GM19240 (cell line): ENCODE results near the gene ANXA2R.
"Not testable (repeated sequence)": the region's sequence is repeated elsewhere in the genome, so short reads cannot be mapped to it uniquely, and the experiment has no call there.

Experiments
- DNase-seq: peaks from one replicate; pipeline ENCODE4 v3.0.0; 2011; ENCODE audit warnings: low spot score; ENCODE audit not compliant: insufficient read length

The ANXA2R gene

GRCh38 chr5:43033841-43034590 is 6.1 kb downstream of the ANXA2R start:
- no peak for DNase-seq

- no peak for DNase-seq
These were observed 12.9 kb downstream of the ANXA2R start for GRCh38 chr5:43027054-43027785.

- not testable (repeated sequence) for DNase-seq
These were observed 14.8 kb downstream of the ANXA2R start for GRCh38 chr5:43025184-43025950.

GRCh38 chr5:43024217-43024616 is 15.9 kb downstream of the ANXA2R start:
- no peak for DNase-seq

- DNase-seq, result no peak
These were observed 19.0 kb downstream of the ANXA2R start for GRCh38 chr5:43021151-43021550.

GRCh38 chr5:43020399-43020746 is 19.7 kb downstream of the ANXA2R start:
- no peak for DNase-seq

GRCh38 chr5:43019614-43020398 is 20.3 kb downstream of the ANXA2R start:
- no peak for DNase-seq

- DNase-seq, result no peak
These were observed 20.9 kb downstream of the ANXA2R start for GRCh38 chr5:43019291-43019613.

- DNase-seq, result no peak
These were observed 22.7 kb downstream of the ANXA2R start for GRCh38 chr5:43017428-43017815.

GRCh38 chr5:43016217-43016779 is 23.8 kb downstream of the ANXA2R start:
- no peak for DNase-seq

- DNase-seq, result no peak
These were observed 25.6 kb downstream of the ANXA2R start for GRCh38 chr5:43014522-43014921.

- DNase-seq, result no peak
These were observed 29.2 kb downstream of the ANXA2R start for GRCh38 chr5:43010935-43011315.

GRCh38 chr5:43008363-43009153 is 31.6 kb downstream of the ANXA2R start:
- no peak for DNase-seq

- no peak for DNase-seq
These were observed 32.2 kb downstream of the ANXA2R start for GRCh38 chr5:43007911-43008362.

GRCh38 chr5:43007246-43007910 is 32.7 kb downstream of the ANXA2R start:
- DNase-seq, result no peak

GRCh38 chr5:43006424-43007202 is 33.5 kb downstream of the ANXA2R start:
- no peak for DNase-seq

GRCh38 chr5:43005031-43005430 is 35.1 kb downstream of the ANXA2R start:
- no peak for DNase-seq

GRCh38 chr5:43001748-43002147 is 38.4 kb downstream of the ANXA2R start:
- no peak for DNase-seq

GRCh38 chr5:43000914-43001313 is 39.2 kb downstream of the ANXA2R start:
- DNase-seq, result no peak
